Hepatocyte (in vitro differentiated cells): ENCODE measurements around the gene PANK2.

Experiments
- CTCF ChIP-seq: fragments of 200-600 bp; sonication (generic); IDR thresholded peaks from 2 replicates; pipeline ENCODE4 v1.5.1; 2016; ENCODE audit warnings: antibody characterized with exemption, mild to moderate bottlenecking; ENCODE audit not compliant: poor library complexity
- EZH2 ChIP-seq: fragments of 200-600 bp; sonication (generic); IDR thresholded peaks from 2 replicates; pipeline ENCODE4 v1.6.1; 2016; ENCODE audit warnings: antibody characterized with exemption, mild to moderate bottlenecking, borderline replicate concordance

GRCh38 chr20:3931664-3932063 is 42.5 kb downstream of the PANK2 start:
- no peak for TF ChIP-seq CTCF
- no peak for TF ChIP-seq EZH2
